ENCODE measurements around the gene SCAF1. TPM values are rescaled to one million over a fixed set of nuclear protein-coding genes. Genes with fewer than 3 reads are reported as not detected.

The SCAF1 gene
- total RNA-seq, 1 donor from 2014 or later, result 90.7 TPM

DNA sequence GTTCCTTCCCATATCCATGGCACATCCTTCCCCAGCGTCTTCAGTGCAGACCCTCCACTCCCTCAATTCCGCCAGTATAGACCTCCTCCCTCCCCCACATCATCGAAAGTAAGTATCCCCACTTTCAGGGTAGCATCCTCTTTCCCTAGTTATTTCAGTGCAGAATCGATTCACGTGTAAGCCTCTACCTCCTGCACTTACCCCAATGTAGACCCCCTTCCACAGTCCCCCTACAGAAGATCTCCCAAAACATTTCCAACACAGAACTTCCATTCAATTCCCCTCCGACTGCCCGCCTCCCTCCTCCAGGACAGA lies 23.0 kb downstream of the SCAF1 start:
- peaks cover 23% of the 10 kb centered on the region for H3K4me1 Mint-ChIP-seq (ENCODE audit: low read depth)
- no peaks in the 10 kb centered on the region for H3K27me3 Mint-ChIP-seq
- H3K36me3 Mint-ChIP-seq (ENCODE audit: insufficient read depth), result peaks cover 9% of the 10 kb centered on the region
- peak overlapping the region; percentile 95 for H3K4me3 Mint-ChIP-seq (ENCODE audit: low read depth)
- DNase-seq (ENCODE audit: low spot score, unreplicated experiment), result no peak
- H3K27ac Mint-ChIP-seq, result peak overlapping the region; percentile 97
- TF ChIP-seq, protein P1, sequence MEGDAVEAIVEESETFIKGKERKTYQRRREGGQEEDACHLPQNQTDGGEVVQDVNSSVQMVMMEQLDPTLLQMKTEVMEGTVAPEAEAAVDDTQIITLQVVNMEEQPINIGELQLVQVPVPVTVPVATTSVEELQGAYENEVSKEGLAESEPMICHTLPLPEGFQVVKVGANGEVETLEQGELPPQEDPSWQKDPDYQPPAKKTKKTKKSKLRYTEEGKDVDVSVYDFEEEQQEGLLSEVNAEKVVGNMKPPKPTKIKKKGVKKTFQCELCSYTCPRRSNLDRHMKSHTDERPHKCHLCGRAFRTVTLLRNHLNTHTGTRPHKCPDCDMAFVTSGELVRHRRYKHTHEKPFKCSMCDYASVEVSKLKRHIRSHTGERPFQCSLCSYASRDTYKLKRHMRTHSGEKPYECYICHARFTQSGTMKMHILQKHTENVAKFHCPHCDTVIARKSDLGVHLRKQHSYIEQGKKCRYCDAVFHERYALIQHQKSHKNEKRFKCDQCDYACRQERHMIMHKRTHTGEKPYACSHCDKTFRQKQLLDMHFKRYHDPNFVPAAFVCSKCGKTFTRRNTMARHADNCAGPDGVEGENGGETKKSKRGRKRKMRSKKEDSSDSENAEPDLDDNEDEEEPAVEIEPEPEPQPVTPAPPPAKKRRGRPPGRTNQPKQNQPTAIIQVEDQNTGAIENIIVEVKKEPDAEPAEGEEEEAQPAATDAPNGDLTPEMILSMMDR (IDR thresholded peaks at IDR 0.05; ENCODE audit: unreplicated experiment), result no peak
- H3K9me3 Mint-ChIP-seq (ENCODE audit: low read depth), result no peaks in the 10 kb centered on the region

DNA sequence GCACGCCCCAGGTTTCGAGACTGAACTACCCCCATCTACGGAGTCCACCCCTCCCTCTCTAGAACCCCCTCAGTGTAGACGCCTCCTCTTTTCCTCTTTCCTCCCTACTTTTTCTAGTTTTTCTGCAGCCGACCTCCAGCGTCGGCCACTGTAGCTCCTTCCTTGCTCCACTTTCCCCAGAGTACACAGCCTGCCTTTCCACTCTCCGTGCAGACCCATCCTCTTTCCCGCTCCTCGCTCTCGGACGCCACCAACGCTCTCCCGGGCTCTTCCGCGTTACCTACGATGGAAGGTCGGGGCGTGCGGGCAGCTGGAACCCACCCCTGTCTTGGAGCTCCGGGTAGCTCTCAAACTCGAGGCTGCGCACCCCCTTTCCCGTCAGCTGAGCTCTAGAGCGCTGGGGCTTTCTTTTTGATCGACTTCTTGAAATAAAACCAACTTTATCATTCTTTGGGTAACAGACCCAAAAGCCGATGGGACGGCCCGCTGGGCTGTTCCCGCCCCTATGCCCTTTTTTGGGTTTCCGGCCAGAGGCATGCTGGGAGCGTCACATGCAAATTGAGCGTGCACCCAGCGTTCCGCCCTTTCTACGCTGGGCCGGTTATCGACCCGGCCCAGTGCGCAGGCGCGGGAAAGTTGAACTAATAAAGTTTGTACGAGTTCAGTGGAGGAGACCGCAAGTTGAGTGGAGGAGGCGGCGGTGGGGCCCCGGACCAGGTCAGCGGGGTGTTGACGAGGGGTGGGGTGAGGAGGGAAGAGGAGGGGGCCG lies 23.5 kb downstream of the SCAF1 start, which contains the start of the genes BCL2L12 and IRF3:
BCL2L12 (plus strand) TSS at position 583 of the 769 bp plus-strand sequence. CDS start 760 bp downstream, outside the sequence.
IRF3 (minus strand) TSS at position 507 of the 769 bp plus-strand sequence. CDS start 1,019 bp downstream, outside the sequence.
- peak within 1 kb of the TSS; percentile 97 for H3K27ac Mint-ChIP-seq
- peaks cover 23% of the 10 kb centered on the region for H3K4me1 Mint-ChIP-seq (ENCODE audit: low read depth)
- peak within 1 kb of the TSS; percentile 95 for H3K4me3 Mint-ChIP-seq (ENCODE audit: low read depth)
- H3K9me3 Mint-ChIP-seq (ENCODE audit: low read depth), result no peaks in the 10 kb centered on the region
- TF ChIP-seq, protein P1 (IDR thresholded peaks at IDR 0.05; ENCODE audit: unreplicated experiment), result no peak
- DNase-seq (ENCODE audit: low spot score, unreplicated experiment), result peak; percentile 97
- no peaks in the 10 kb centered on the region for H3K27me3 Mint-ChIP-seq
- peaks cover 5% of the 10 kb centered on the region for H3K36me3 Mint-ChIP-seq (ENCODE audit: insufficient read depth)

DNA sequence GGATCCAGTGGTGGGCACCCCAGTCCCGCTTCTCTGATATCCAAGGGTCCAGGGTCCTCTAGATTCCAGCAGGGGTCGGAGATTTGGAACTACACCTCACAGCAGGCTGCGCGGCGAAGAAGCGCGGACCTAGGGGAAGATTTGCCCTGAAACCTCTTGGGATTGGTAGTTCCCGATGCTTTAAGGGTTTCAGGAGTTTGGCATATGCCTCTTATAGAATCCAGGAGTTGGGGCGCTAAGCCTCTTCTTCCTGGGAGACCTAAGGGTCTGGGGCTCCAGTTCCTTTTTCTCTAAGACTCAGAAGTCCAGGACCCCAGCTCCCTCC lies 24.1 kb downstream of the SCAF1 start:
- peak overlapping the region; percentile 95 for H3K4me3 Mint-ChIP-seq (ENCODE audit: low read depth)
- H3K4me1 Mint-ChIP-seq (ENCODE audit: low read depth), result peaks cover 23% of the 10 kb centered on the region
- H3K27me3 Mint-ChIP-seq, result no peaks in the 10 kb centered on the region
- TF ChIP-seq, protein P1 (IDR thresholded peaks at IDR 0.05; ENCODE audit: unreplicated experiment), result peak; percentile 25
- peak overlapping the region; percentile 97 for H3K27ac Mint-ChIP-seq
- peaks cover 5% of the 10 kb centered on the region for H3K36me3 Mint-ChIP-seq (ENCODE audit: insufficient read depth)
- no peak for DNase-seq (ENCODE audit: low spot score, unreplicated experiment)
- no peaks in the 10 kb centered on the region for H3K9me3 Mint-ChIP-seq (ENCODE audit: low read depth)

DNA sequence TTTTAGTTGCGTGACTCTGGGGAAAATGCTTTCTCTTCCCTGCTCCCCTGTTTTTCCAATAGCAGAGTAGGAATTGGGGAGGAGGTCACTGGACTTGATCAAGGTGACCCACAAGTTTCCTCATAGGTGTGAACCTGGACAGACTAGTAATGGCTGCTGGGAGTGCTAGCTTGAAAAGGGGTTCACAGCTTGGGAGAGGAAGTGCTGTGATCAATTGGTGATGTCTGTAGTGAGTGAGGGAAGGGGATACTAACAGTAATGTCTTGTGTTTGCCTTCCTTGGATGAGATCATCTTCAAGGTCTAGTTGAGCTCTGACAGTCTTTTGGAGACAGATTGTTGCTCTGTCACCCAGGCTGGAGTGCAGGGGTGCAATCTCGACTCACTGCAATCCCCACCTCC lies 25.5 kb downstream of the SCAF1 start:
- H3K4me1 Mint-ChIP-seq (ENCODE audit: low read depth), result peaks cover 31% of the 10 kb centered on the region
- peaks cover 8% of the 10 kb centered on the region for H3K36me3 Mint-ChIP-seq (ENCODE audit: insufficient read depth)
- TF ChIP-seq, protein P1 (IDR thresholded peaks at IDR 0.05; ENCODE audit: unreplicated experiment), result no peak
- DNase-seq (ENCODE audit: low spot score, unreplicated experiment), result no peak
- peak overlapping the region; percentile 95 for H3K4me3 Mint-ChIP-seq (ENCODE audit: low read depth)
- no peaks in the 10 kb centered on the region for H3K27me3 Mint-ChIP-seq
- peak overlapping the region; percentile 49 for H3K27ac Mint-ChIP-seq
- no peaks in the 10 kb centered on the region for H3K9me3 Mint-ChIP-seq (ENCODE audit: low read depth)

DNA sequence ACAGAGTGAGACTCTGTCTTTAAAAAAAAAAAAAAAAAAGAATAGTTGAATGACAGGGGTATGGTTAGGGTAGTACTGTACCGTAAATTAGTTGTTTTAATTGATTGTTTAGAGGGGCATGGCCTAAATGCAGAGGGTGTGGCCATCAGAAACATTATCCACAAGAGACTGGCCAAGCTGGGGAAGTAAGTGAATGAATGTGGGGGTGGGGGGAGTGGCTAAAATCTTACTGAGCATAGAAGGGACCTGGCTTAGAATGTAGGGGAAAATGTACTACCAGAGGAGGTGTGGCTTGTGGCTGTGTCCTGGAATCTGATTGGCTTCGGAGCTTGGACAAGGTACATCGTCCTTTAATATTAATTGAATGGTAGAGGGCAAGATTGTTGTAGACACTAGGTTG lies 27.5 kb downstream of the SCAF1 start:
- Mint-ChIP-seq H3K27ac (no peak overlapping the region), H3K4me3 (ENCODE audit: low read depth) (no peak overlapping the region), H3K27me3 (no peaks in the 10 kb centered on the region), H3K9me3 (ENCODE audit: low read depth) (no peaks in the 10 kb centered on the region), H3K4me1 (ENCODE audit: low read depth) (peaks cover 27% of the 10 kb centered on the region), H3K36me3 (ENCODE audit: insufficient read depth) (peaks cover 11% of the 10 kb centered on the region)
- TF ChIP-seq, protein P1 (IDR thresholded peaks at IDR 0.05; ENCODE audit: unreplicated experiment), result no peak
- no peak for DNase-seq (ENCODE audit: low spot score, unreplicated experiment)
